ENCODE data around the gene FAM171A1. TPM values are rescaled to one million over a fixed set of nuclear protein-coding genes. Genes with fewer than 3 reads are reported as not detected.
"Not testable (repeated sequence)": the region's sequence is repeated elsewhere in the genome, so short reads cannot be mapped to it uniquely, and the experiment has no call there.

Gene FAM171A1
- total RNA-seq (2014; rRNA removed; shearing (Covaris generic)) = 9.3 and 10.2 TPM in 2 replicates

DNA sequence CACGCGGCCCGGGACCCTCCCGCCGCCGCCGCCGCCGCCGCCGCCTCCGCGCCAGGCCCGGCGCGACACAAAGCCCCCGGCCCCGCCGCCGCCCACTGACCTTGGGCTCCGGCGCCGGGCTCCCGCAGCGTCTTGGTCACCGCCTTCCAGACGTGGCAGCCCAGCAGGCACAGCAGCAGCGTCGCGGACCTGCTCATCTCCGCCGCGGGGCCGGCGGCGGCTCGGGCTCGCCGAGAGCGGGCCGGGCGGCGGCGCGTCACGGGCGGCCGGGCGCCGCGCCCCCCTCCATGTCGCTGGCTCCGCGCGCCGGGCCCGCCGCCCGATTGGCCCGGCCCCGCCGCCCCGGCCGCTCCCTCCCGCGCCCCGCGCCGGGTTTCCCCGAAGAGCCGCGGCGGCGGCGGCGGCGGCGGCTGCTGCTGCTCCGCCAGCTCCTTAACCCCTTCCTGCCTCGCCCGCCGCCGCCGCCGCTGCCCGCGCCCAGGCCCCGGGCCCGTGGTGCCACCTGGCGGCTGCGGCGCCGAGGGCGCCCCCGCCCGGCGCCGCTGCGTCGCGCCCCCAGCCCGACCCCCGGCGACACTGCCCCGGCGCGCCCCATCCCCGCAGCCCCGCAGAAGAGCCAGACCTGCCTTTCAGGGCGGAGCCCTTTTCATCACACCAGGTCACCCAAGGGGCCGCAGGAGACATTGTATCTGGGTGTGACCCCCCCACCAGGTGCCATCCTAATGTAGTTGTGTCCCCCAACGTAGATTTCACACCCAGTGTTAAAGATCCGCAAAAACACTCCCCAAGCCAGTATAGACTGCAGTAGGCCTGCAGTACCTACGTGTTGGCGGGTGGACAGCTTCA lies at the start of gene FAM171A1:
TSS of gene FAM171A1 (minus strand) at position 434 of the 846 bp plus-strand sequence. CDS start at position 197, 237 bp downstream.
- peak; percentile 37 for DNase-seq (ENCODE audit: low read depth)

GRCh38 chr10:15420858-15421257 lies 49.8 kb upstream of the FAM171A1 start:
- DNase-seq (ENCODE audit: low read depth) = no peak

GRCh38 chr10:15419279-15419874 lies 48.3 kb upstream of the FAM171A1 start:
- no peak for DNase-seq (ENCODE audit: low read depth)

DNA sequence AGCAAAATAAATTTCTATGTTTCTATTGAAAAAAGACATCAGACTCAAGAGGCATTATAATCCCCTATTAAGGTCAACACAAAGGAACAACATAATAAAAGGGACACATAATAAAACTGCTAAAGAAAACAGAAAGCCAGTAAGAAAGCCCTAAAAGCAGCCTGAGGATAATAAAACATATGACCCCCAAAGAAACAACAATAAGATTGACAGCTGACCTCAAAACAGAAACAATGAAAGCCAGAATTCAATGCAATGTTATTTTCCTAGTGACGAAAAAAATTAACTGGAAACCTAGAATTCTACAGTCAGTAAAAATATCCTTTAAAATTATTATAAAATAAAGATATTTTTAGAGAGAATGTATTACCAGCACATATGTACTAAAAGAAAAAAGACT lies 44.9 kb upstream of the FAM171A1 start:
- DNase-seq (ENCODE audit: low read depth) = no peak

- no peak for DNase-seq (ENCODE audit: low read depth)
Observed at GRCh38 chr10:15411010-15411409, 39.9 kb upstream of the FAM171A1 start.

- not testable (repeated sequence) for DNase-seq (ENCODE audit: low read depth)
Observed at GRCh38 chr10:15409350-15409749, 38.3 kb upstream of the FAM171A1 start.

- no peak for DNase-seq (ENCODE audit: low read depth)
Observed at GRCh38 chr10:15408557-15408956, 37.5 kb upstream of the FAM171A1 start.

DNA sequence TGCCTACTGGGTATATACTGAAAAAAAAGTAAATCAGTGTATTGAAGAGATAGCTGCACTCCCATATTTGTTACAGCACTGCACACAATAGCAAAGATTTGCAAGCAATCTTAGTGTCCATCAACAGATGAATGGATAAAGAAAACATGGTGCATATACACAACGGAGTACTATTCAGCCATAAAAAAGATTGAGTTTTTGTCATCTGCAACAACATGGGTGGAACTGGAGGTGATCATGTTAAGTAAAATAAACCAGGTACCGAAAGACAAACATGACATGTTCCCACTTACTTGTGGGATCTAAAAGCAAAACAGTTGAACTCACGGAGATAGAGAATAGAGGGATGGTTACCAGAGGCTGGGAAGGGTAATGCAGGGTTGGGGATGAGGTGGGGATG lies 34.2 kb upstream of the FAM171A1 start:
- no peak for DNase-seq (ENCODE audit: low read depth)

DNA sequence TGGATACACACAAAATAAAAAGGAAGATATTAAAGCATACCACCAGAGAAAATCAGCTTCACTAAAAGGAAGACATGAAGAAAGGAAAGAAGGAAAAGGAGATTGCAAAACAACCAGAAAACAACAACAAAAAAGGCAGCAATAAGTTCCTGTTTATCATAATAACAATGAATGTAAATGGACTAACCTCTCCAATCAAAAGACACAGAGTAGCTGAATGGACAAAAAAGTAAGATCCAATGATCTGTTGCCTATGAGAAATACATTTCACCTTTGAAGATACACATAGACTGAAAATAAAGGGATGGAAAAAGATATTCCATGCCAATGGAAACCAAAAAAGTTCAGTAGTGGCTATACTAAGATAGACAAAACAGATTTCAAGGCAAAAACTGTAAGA lies 30.3 kb upstream of the FAM171A1 start:
- no peak for DNase-seq (ENCODE audit: low read depth)

DNA sequence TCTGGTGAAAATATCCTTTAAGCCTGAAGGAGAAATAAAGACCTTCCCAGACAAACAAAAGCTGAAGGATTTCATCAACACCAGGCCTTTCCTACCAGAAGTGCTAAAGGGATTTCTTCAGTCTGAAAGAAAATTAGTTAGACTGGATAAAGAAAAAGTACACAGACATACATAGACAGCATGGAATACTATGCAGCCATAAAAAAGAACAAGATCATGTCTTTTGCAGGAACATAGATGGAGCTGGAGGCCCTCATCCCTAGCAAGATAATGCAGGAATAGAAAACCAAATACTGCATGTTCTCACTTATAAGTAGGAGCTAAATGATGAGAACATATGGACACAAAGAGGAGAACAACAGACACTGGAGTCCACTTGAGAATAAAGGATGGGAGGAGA lies 29.4 kb upstream of the FAM171A1 start:
- not testable (repeated sequence) for DNase-seq (ENCODE audit: low read depth)

- DNase-seq (ENCODE audit: low read depth) = no peak
Observed at GRCh38 chr10:15399060-15399661, 28.1 kb upstream of the FAM171A1 start.

GRCh38 chr10:15395935-15396334 lies 24.8 kb upstream of the FAM171A1 start:
- DNase-seq (ENCODE audit: low read depth) = no peak

GRCh38 chr10:15393139-15393825 lies 22.2 kb upstream of the FAM171A1 start:
- DNase-seq (ENCODE audit: low read depth) = no peak

DNA sequence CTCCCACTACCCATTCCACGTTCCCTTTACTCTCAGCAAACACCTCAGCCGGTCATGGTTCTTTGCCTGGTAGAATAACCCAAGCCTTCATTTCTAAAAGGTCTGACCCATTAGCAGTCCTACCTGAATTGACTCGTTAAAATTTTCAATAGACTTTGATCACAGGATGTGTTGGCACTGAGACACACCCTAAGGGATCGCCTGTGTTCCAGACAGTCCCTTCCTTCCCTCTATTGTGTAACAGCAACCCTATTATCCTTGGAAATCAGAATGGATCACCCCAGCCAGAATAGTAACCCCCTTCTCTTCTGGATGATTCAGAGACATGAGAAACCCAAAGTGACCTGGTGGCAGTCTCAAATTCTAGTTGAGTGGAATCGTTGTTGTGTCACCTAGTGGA lies 20.4 kb upstream of the FAM171A1 start:
- no peak for DNase-seq (ENCODE audit: low read depth)

- DNase-seq (ENCODE audit: low read depth) = not testable (repeated sequence)
Observed at GRCh38 chr10:15388172-15388571, 17.1 kb upstream of the FAM171A1 start.

DNA sequence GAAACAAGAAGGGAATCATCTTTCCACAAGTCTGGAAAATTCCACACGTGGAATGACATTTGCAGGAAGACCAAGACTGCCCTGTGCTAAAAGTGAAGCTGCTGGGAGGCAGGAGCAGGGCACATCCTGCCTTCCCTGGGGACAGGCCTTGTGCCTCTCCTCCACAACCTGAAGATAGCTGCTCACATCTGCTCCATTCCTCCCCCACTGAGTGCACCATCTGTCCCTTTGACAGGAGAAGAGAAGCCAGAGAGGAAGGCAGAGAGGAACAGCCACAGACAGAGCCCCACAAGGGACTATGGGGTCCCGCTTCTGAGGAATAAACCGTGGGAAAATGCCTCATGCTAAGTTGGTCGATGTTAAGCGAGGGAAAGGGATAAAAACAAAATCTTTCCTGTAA lies 15.9 kb upstream of the FAM171A1 start:
- DNase-seq (ENCODE audit: low read depth) = no peak

DNA sequence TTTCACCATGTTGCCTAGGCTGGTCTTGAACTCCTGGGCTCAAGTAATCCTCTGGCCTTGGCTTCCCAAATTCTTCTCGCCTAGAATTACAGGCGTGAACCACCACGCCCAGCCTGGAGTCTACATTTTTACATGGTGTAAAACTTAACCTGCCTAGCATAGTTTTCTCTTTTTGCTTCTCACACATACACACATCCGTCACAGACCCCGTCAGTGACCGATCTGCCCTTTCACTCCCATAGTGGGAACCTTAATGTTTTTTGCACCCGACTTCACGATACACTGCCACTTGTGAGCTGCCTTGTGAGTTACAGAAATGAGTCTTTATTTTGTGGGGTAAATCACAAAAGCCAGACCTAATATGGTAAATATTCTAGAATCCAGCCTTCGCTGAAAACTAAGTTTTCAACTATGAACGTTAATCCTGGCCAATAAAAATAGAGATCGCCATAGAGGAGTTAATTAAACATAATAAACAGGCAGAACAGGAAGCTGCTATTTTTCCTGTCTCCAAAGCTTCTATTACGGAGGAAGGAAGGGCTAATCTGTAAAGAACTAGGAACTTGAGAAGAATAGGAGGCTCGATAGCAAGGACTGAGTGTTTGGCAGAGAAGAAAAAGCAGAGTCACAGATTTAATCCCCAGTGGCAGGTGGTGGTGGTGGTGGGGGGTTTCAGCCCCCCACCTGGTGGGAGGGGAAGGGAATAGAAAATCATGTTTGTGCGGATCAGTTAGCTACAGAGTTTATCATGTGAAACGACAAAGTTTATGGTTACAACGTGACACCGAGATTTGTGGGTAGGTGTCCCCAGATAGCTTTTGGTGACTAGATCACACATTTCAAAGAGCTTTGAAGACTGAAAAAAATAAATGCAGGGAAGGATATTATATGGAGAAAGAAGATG lies 14.7 kb upstream of the FAM171A1 start:
- DNase-seq (ENCODE audit: low read depth) = no peak

DNA sequence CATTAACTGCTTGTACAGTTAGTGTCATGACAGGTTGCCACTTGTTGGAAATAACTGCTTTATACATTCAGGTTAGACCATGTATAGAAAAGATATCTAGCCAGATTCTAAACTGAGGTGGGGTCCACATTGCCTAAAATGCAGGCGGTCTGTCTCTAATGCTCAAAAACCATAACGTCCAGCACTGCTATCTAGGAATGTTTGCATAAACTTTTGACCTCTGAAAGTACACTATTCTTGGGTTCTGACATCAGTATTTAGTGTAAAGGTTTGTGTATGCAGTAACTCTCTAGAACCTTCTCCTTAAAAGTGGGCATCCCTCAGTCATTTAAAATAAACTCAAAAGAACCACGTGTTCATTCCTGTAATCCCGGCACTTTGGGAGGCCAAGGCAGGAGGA lies 10.3 kb upstream of the FAM171A1 start:
- DNase-seq (ENCODE audit: low read depth) = no peak

DNA sequence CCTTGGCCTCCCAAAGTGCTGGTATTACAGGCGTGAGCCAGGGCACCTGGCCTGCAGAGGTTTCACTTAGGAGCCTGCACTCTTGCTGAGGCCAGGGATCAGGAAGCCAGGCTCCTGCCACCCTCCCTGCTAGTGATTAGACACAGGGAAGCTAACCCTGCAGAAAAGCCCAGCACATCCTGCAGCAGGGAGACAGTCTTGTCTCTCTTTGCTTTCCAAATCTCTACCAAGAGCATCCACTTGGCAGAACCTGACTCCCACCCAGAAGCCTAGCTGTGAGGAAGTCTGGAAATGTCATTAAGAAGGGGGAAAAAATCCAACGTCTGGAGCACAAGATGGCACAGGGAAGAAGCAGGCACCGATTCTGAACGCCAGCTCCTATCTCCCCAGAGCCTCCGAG lies 8.0 kb upstream of the FAM171A1 start:
- DNase-seq (ENCODE audit: low read depth) = no peak

GRCh38 chr10:15378569-15378968 lies 7.5 kb upstream of the FAM171A1 start:
- DNase-seq (ENCODE audit: low read depth) = no peak

DNA sequence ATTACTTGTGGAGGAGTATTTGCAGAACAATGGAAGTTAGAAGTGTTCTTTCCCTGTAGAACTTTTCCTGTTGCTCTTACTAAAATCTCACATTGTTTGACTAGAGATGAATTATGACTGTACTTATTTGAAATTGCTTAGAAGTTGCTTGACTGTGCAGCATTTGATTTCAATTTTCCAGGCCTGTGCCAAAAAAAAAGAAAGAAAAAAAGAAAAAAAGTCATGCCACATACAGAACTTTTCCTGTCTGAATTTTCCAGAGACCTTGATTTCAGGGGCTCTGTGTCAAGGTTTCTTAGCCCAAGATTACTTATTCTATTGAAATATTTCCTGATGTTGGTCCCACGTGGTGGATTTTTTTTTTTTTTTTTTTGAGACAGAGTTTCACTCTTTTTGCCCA lies 3.5 kb upstream of the FAM171A1 start:
- DNase-seq (ENCODE audit: low read depth) = no peak

Measured in M059J (cell line).